K562 (cell line): ENCODE results near the gene TRPM6. TPM values are rescaled to one million over a fixed set of nuclear protein-coding genes. Genes with fewer than 3 reads are reported as not detected.

Experiments
- HDAC3 ChIP-seq: fragments of 450-650 bp; IDR thresholded peaks from 2 replicates; pipeline ENCODE4 v1.6.1; 2018; ENCODE audit warnings: borderline replicate concordance, mild to moderate bottlenecking, moderate library complexity; ENCODE audit not compliant: partially characterized antibody
- MEIS2 ChIP-seq: fragments of 450-650 bp; IDR thresholded peaks from 2 replicates; pipeline ENCODE4 v1.6.1; 2014; ENCODE audit warnings: mild to moderate bottlenecking; ENCODE audit not compliant: partially characterized antibody
- PBX2 ChIP-seq, 2 experiments: IDR thresholded peaks in 1 of 2; conservative IDR thresholded peaks in 1 of 2; 2 replicates each; pipeline ENCODE4 v1.6.1; 2016; ENCODE audit warnings: low read depth in 2 of 2, mild to moderate bottlenecking in 1 of 2, missing compliant biosample characterization in 1 of 2, missing genetic modification characterization in 1 of 2, moderate library complexity in 1 of 2
- RERE ChIP-seq: sonication (generic); formaldehyde crosslinking; IDR thresholded peaks from 2 replicates; pipeline ENCODE4 v1.8.0; 2023; ENCODE audit warnings: missing genetic modification reagents, mild to moderate bottlenecking, borderline replicate concordance
- TCF15 ChIP-seq: fragments of 250-450 bp; sonication (Bioruptor Pico); IDR thresholded peaks from 2 replicates; pipeline ENCODE4 v1.8.0; 2022; ENCODE audit warnings: moderate library complexity, mild to moderate bottlenecking, inconsistent platforms
- ZNF592 ChIP-seq: fragments of 450-650 bp; IDR thresholded peaks from 2 replicates; pipeline ENCODE4 v1.6.1; 2017; ENCODE audit warnings: antibody characterized with exemption, mild to moderate bottlenecking
- polyA plus RNA-seq, 8 experiments: library from polyadenylated mRNA; depleted of rRNA in 4 of 8; stranded (reverse) in 5 of 8; unstranded in 3 of 8; fragments of >200 nt; fragmentation: Nextera tagmentation in 2 of 8; fragmentation: Illumina TruSeq in 1 of 8; extraction: Ambion mirVana in 2 of 8; extraction: Trizol in 1 of 8; gene quantifications; 2 replicates each; pipeline versions ENCODE4 v1.2.1 to v1.2.3, GENCODE V29; 2011 to 2014; ENCODE audit warnings: inconsistent platforms in 1 of 8, missing spikeins in 1 of 8
- total RNA-seq, 7 experiments: library from RNA; depleted of rRNA in 6 of 7; stranded (reverse); fragments of >200 nt in 6 of 7; fragmentation: Illumina TruSeq in 2 of 7; extraction: Trizol in 2 of 7; gene quantifications; 2 replicates each; pipeline versions ENCODE4 v1.2.1 to v1.2.3, GENCODE V29; 2011 to 2021; ENCODE audit warnings: low replicate concordance in 1 of 7

TRPM6 gene
- total and polyA plus RNA-seq, 9 of the 15 experiments (the other 6 are each of a cell fraction or from before 2014, with no cell fraction given): 0.03 to 0.16 (median 0.09) TPM

- TF ChIP-seq RERE (CRISPR knock-in tag) (no peak), TCF15 (CRISPR knock-in tag) (no peak), HDAC3 (no peak), ZNF592 (no peak), PBX2 (CRISPR knock-in tag; IDR thresholded peaks at IDR 0.05; ENCODE audit: low read depth) (no peak), PBX2 (tag; conservative IDR thresholded peaks at IDR 0.05; ENCODE audit: low read depth) (0 out of 2 replicates have a peak, but pooled peaks have one; percentile 16), MEIS2 (peak; percentile 12)
These were observed 205.8 kb downstream of the TRPM6 start (continued) for GRCh38 chr9:74681906-74682305.
